Testis (tissue), 3 donors: ENCODE measurements around the gene CSMD2. TPM values are rescaled to one million over a fixed set of nuclear protein-coding genes. Genes with fewer than 3 reads are reported as not detected.

Source experiments
- DNase-seq: peaks from one replicate; pipeline ENCODE4 v3.0.0-alpha.2; 2019
- H3K27ac ChIP-seq, 2 donors: fragments of 200-600 bp; sonication (generic); one replicate each; pipeline ENCODE4 v1.5.1; 2019
- H3K27me3 ChIP-seq: fragments of 200-600 bp; sonication (generic); one replicate; pipeline ENCODE4 v1.5.1; 2019
- H3K36me3 ChIP-seq: fragments of 200-600 bp; sonication (generic); one replicate; pipeline ENCODE4 v1.5.1; 2017; ENCODE audit warnings: low read depth; ENCODE audit errors: missing control alignments
- H3K4me1 ChIP-seq: fragments of 200-600 bp; sonication (generic); one replicate; pipeline ENCODE4 v1.5.1; 2019
- H3K4me3 ChIP-seq, 2 donors: fragments of 200-600 bp; sonication (generic); one replicate each; pipeline ENCODE4 v1.5.1; 2017 to 2019
- H3K9me3 ChIP-seq: fragments of 200-600 bp; sonication (generic); one replicate; pipeline ENCODE4 v1.5.1; 2017
- POLR2A ChIP-seq: fragments of 450-650 bp; IDR thresholded peaks from one replicate; pipeline ENCODE4 v1.6.1; 2017; ENCODE audit warnings: antibody characterized with exemption, mild to moderate bottlenecking, moderate library complexity
- WGBS, 2 donors: methylation state at CpG; one replicate each; pipeline ENCODE4 v1.1.5; 2018; 5-methylcytosine and 5-hydroxymethylcytosine counted together
- intact Hi-C: fragments of 100-400 bp; cut with DNase I; formaldehyde crosslinking; loops from one replicate; pipeline ENCODE4 v1.15.1; 2023; ENCODE audit warnings: low total_unique reads
- polyA plus RNA-seq: library from polyadenylated mRNA; stranded (reverse); fragments of 350-450 nt; fragmentation: Illumina TruSeq; extraction: RNeasy Lipid Tissue Mini Kit (QIAGEN cat#74804); gene quantifications from one replicate; pipeline ENCODE4 v1.2.3, GENCODE V29; 2014; ENCODE audit warnings: low read depth, low replicate concordance; ENCODE audit not compliant: insufficient read depth
- total RNA-seq, 2 donors: library from RNA; depleted of rRNA; stranded (reverse); fragments of >200 nt; gene quantifications; one replicate each; pipeline ENCODE4 v1.2.3, GENCODE V29; 2016
- TF ChIP-seq, protein P1 (sequence below), 3 experiments: fragments of 450-650 bp in 2 of 3; fragments of 200-600 bp in 1 of 3; sonication (generic) in 1 of 3; IDR thresholded peaks; one replicate each; pipeline ENCODE4 v1.5.1; 2016 to 2019; ENCODE audit warnings: antibody characterized with exemption in 3 of 3, mild to moderate bottlenecking in 2 of 3, moderate library complexity in 1 of 3

CSMD2 gene
- total and polyA plus RNA-seq, 3 donors from 2014 or later = 1.2 to 3.8 (median 2.7) TPM

DNA sequence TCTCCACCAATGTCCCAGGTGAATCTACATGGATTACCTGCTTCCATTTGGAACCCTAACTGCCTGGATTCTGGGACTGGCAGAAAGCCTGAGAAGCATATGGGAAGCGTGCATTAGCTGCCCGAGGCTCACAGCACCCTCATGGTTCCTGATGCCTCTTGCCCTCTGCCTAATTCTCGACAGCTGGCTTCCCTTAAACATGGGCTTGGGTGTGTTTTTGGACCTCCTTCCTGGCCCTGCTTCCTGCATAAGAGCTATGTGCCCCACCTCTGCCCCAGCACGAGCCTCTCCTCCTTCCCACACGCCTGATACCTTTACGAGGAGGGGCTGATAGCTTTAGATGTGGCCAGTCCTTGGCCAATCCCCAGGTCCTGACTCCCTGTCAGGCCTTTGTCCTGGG lies 453.5 kb downstream of the CSMD2 start:
- no peak for DNase-seq
- WGBS, 2 donors = 69 to 87% methylated on average over 6 of the region's 6 CpGs
- Histone ChIP-seq H3K4me1 (no peaks in the 10 kb centered on the region), H3K36me3 (no peaks in the 10 kb centered on the region), H3K4me3 (no peak overlapping the region), H3K27ac (no peak overlapping the region), H3K27me3 (no peaks in the 10 kb centered on the region), H3K9me3 (no peaks in the 10 kb centered on the region)
- TF ChIP-seq, protein P1, sequence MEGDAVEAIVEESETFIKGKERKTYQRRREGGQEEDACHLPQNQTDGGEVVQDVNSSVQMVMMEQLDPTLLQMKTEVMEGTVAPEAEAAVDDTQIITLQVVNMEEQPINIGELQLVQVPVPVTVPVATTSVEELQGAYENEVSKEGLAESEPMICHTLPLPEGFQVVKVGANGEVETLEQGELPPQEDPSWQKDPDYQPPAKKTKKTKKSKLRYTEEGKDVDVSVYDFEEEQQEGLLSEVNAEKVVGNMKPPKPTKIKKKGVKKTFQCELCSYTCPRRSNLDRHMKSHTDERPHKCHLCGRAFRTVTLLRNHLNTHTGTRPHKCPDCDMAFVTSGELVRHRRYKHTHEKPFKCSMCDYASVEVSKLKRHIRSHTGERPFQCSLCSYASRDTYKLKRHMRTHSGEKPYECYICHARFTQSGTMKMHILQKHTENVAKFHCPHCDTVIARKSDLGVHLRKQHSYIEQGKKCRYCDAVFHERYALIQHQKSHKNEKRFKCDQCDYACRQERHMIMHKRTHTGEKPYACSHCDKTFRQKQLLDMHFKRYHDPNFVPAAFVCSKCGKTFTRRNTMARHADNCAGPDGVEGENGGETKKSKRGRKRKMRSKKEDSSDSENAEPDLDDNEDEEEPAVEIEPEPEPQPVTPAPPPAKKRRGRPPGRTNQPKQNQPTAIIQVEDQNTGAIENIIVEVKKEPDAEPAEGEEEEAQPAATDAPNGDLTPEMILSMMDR (IDR thresholded peaks at IDR 0.05) = no peak
- no peak for TF ChIP-seq POLR2A
- intact Hi-C loops = no loop called here

DNA sequence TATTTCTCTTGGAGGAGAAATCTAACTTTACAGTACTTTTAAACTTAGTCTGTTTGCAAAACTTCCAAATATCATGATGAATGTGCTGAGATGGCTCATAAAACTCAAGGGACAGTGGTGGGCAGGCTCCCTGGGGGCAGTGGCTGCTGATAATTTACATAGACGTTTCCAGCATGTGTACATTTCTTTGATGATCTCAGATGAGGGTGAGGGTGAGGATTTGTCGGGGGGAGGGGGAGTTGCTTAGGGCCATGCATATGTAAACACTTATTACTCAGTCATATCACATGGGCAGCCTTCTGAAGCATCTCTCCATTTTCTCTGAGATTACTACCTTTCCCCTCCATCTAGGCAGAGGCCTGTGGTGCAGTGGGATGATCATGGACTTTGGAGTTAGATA lies 454.1 kb downstream of the CSMD2 start:
- Histone ChIP-seq H3K9me3 (no peaks in the 10 kb centered on the region), H3K27ac (no peak overlapping the region), H3K27me3 (no peaks in the 10 kb centered on the region), H3K4me3 (no peak overlapping the region), H3K36me3 (no peaks in the 10 kb centered on the region), H3K4me1 (no peaks in the 10 kb centered on the region)
- no peak for TF ChIP-seq POLR2A
- TF ChIP-seq, protein P1 (IDR thresholded peaks at IDR 0.05) = no peak
- WGBS, 2 donors = 53 to 94% methylated on average over 2 of the region's 2 CpGs
- intact Hi-C loops = no loop called here
- no peak for DNase-seq

DNA sequence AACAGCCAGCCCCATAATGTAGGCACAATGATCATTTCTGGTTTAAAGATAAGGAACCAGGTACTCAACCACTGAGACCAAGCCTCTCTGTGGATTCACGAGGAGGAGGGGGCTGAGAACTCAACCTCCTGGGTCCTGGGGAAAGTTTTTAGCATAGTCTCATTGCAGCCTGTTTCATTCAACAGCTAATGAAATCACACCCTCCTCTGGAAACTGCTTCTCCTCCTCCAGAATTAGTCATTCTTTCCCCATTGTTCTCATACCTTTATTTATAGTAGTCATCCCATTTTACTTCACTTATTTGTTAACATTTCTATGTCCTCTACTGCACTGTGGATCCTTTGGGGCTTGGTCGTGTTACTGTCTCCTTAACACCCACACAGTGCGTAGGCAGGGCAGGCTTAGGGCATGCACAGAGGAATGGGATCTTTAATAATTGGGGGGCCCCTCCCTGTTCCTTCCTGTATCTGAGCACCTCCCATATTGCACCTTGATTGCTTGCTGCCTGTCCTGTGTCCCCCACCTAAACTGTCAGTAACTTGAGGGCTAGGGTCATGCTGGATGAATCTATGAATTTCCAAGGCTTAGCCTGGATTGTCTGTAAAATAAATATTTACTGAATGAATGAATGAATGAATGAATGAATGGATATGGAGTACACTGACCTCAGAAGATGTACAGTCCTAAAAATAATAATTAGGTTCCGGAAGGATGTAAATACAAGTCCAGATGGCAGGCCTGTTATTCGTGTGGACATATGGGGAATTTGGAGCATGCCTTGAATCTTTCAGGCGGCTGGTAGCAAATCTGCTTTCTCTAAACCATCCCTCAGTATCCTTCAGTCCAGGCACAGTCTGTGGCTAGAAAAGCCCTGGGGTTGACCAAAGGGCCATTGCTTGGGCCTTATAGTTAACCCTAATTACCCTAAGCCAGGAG lies 455.0 kb downstream of the CSMD2 start:
- TF ChIP-seq POLR2A = no peak
- TF ChIP-seq, protein P1 (IDR thresholded peaks at IDR 0.05) = no peak
- Histone ChIP-seq H3K9me3 (no peaks in the 10 kb centered on the region), H3K36me3 (no peaks in the 10 kb centered on the region), H3K4me3 (no peak overlapping the region), H3K27me3 (no peaks in the 10 kb centered on the region), H3K4me1 (no peaks in the 10 kb centered on the region), H3K27ac (no peak overlapping the region)
- WGBS, 2 donors = 86 to 87% methylated on average over 6 of the region's 6 CpGs
- DNase-seq = no peak
- intact Hi-C loops = no loop called here

DNA sequence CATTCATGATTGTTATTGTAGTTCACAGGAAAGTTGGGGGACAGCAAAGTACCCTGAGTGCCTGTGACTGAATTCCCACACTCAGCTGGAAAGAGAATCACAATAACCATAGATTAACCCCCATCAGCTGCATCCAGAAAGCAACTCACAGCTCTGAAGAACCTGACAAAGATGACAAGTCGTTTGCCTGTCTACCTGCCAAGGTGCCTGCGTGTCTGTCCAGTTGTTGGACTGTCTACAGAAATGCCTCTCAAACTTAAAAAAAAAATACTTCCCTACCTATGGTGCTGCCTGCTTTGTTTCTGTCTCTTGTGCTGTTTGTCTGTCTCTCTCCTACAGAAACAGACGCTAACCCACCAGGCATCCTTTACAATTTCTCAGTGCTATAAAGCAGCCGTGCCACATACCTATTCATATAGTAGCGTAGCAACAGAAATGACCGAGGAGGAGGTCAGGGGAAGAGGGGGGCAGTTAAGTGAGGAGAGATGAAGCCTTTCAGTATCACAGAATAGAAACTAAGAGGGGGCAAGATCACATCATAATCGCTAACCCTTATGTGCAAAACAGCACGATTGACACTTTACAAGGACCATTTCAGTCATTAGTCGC lies 455.8 kb downstream of the CSMD2 start:
- 88 to 90% methylated on average over 9 of the region's 9 CpGs for WGBS, 2 donors
- H3K4me3 ChIP-seq = no peak overlapping the region
- no peak for TF ChIP-seq POLR2A
- TF ChIP-seq, protein P1 (IDR thresholded peaks at IDR 0.05) = no peak
- no peaks in the 10 kb centered on the region for H3K9me3 ChIP-seq
- no peak for DNase-seq
- H3K36me3 ChIP-seq = no peaks in the 10 kb centered on the region
- intact Hi-C loops = no loop called here
- H3K27me3 ChIP-seq = no peaks in the 10 kb centered on the region
- H3K4me1 ChIP-seq = no peaks in the 10 kb centered on the region
- no peak overlapping the region for H3K27ac ChIP-seq
